ENCODE results near the gene HBS1L.

HBS1L gene

GRCh38 chr6:135002974-135003703 lies 51.5 kb downstream of the HBS1L start:
- ChIA-PET CTCF (interaction anchor here (0.5 to 0.8 kb wide), 9 partner anchors 9 to 1561 kb away, joined by 3 to 6 read pairs (median 3); no protein-coding TSS in a partner anchor), POLR2A (ENCODE audit: low non-redundant PET) (interaction anchor here (0.7 kb wide), 1 partner anchor 60 kb away, joined by 3 read pairs; no protein-coding TSS in a partner anchor)
- no peak for DNase-seq (ENCODE audit: low spot score)
- no peak overlapping the region for H3K27ac ChIP-seq
- no peak for TF ChIP-seq CTCF (conservative IDR thresholded peaks at IDR 0.05; ENCODE audit: low read depth)

- ChIA-PET CTCF (interaction anchor here (0.5 to 0.8 kb wide), 10 partner anchors 9 to 1560 kb away, joined by 3 to 6 read pairs (median 3); no protein-coding TSS in a partner anchor), POLR2A (ENCODE audit: low non-redundant PET) (no interaction called here)
- no peak overlapping the region for H3K27ac ChIP-seq
- TF ChIP-seq CTCF (conservative IDR thresholded peaks at IDR 0.05; ENCODE audit: low read depth) = peak; percentile 65
- peak; percentile 24 for DNase-seq (ENCODE audit: low spot score)
Measured at GRCh38 chr6:135002229-135002844, 52.3 kb downstream of the HBS1L start.

GRCh38 chr6:134999107-134999506 lies 55.5 kb downstream of the HBS1L start:
- ChIA-PET CTCF (interaction anchor here (0.8 kb wide), 1 partner anchor 22 kb away, joined by 3 read pairs; no protein-coding TSS in a partner anchor), POLR2A (ENCODE audit: low non-redundant PET) (no interaction called here)
- H3K27ac ChIP-seq = no peak overlapping the region
- no peak for TF ChIP-seq CTCF (conservative IDR thresholded peaks at IDR 0.05; ENCODE audit: low read depth)
- no peak for DNase-seq (ENCODE audit: low spot score)

- H3K27ac ChIP-seq = no peak overlapping the region
- POLR2A ChIA-PET (ENCODE audit: low non-redundant PET) = no interaction called here
- CTCF ChIA-PET = interaction anchor here (0.6 kb wide), 2 partner anchors 48 to 854 kb away, joined by 3 read pairs; no protein-coding TSS in a partner anchor
- TF ChIP-seq CTCF (conservative IDR thresholded peaks at IDR 0.05; ENCODE audit: low read depth) = no peak
- no peak for DNase-seq (ENCODE audit: low spot score)
Measured at GRCh38 chr6:134997133-134997995, 57.3 kb downstream of the HBS1L start.

GRCh38 chr6:134995536-134995935 lies 59.1 kb downstream of the HBS1L start:
- no peak for TF ChIP-seq CTCF (conservative IDR thresholded peaks at IDR 0.05; ENCODE audit: low read depth)
- no peak overlapping the region for H3K27ac ChIP-seq
- CTCF ChIA-PET = no interaction called here
- POLR2A ChIA-PET (ENCODE audit: low non-redundant PET) = no interaction called here
- DNase-seq (ENCODE audit: low spot score) = no peak

GRCh38 chr6:134994431-134994830 lies 60.2 kb downstream of the HBS1L start:
- no peak for DNase-seq (ENCODE audit: low spot score)
- CTCF ChIA-PET = interaction anchor here (1.3 kb wide), 1 partner anchor 8 kb away, joined by 3 read pairs; no protein-coding TSS in a partner anchor
- no peak overlapping the region for H3K27ac ChIP-seq
- no peak for TF ChIP-seq CTCF (conservative IDR thresholded peaks at IDR 0.05; ENCODE audit: low read depth)
- POLR2A ChIA-PET (ENCODE audit: low non-redundant PET) = no interaction called here

Measured in RWPE1 (cell line).